Left lung (tissue), 10 donors: ENCODE measurements around the gene ABCC1. TPM values are rescaled to one million over a fixed set of nuclear protein-coding genes. Genes with fewer than 3 reads are reported as not detected.

ENCODE experiments used
- ATAC-seq: fragments of 200-7000 bp; cut with Tn5 transposase; one replicate; pipeline ENCODE4 v1.9.1; 2020; ENCODE audit warnings: moderate library complexity
- DNase-seq, 4 donors: peaks; one replicate each; pipeline ENCODE4 v3.0.0-alpha.2; 2013 to 2020
- H3K27ac ChIP-seq, 2 donors: fragments of 200-600 bp; sonication (generic) in 1 of 2; one replicate each; pipeline versions ENCODE4 v1.5.0 to v1.8.0; 2020 to 2021
- H3K27me3 ChIP-seq, 2 donors: fragments of 200-600 bp; sonication (generic) in 1 of 2; one replicate each; pipeline versions ENCODE4 v1.5.0 to v1.8.0; 2020 to 2021
- H3K36me3 ChIP-seq, 2 donors: fragments of 200-600 bp; sonication (generic) in 1 of 2; one replicate each; pipeline versions ENCODE4 v1.5.0 to v1.8.0; 2020 to 2021
- H3K4me1 ChIP-seq, 2 donors: fragments of 200-600 bp; one replicate each; pipeline ENCODE4 v1.8.0; 2021
- H3K4me3 ChIP-seq, 2 donors: fragments of 200-600 bp; sonication (generic) in 1 of 2; one replicate each; pipeline versions ENCODE4 v1.5.0 to v1.8.0; 2020 to 2021; ENCODE audit warnings: mild to moderate bottlenecking in 1 of 2
- H3K9me3 ChIP-seq, 2 donors: fragments of 200-600 bp; sonication (generic) in 1 of 2; one replicate each; pipeline versions ENCODE4 v1.5.0 to v1.8.0; 2020 to 2021
- intact Hi-C, 2 donors: fragments of 100-400 bp; cut with DNase I; formaldehyde crosslinking; loops; one replicate each; pipeline versions ENCODE4 v1.11.2 to v1.14.2; 2022
- polyA plus RNA-seq, 6 donors: library from polyadenylated mRNA; unstranded; fragments of 120-200 nt; gene quantifications; one replicate each; pipeline ENCODE4 v1.2.1, GENCODE V29; 2013; ENCODE audit not compliant: insufficient read length in 6 of 6
- total RNA-seq, 2 donors: library from RNA; stranded (reverse); fragmentation: NEBNext Ultra II Directional; extraction: Animal tissue kit (Norgen Biotek cat#: 25700); gene quantifications; one replicate each; pipeline ENCODE4 v1.2.1, GENCODE V29; 2021
- TF ChIP-seq, protein P1 (sequence below), 2 donors: fragments of 200-600 bp; sonication (generic) in 1 of 2; IDR thresholded peaks; one replicate each; pipeline versions ENCODE4 v1.5.0 to v1.8.0; 2021; ENCODE audit warnings: antibody characterized with exemption in 2 of 2
- donor health status: DM: no; HTN: yes; CAD: no.
- donor health status: DM: no; HTN: no; CAD: no.

The ABCC1 gene
- total and polyA plus RNA-seq, 8 donors: 29.3 to 44.6 (median 31.7) TPM

DNA sequence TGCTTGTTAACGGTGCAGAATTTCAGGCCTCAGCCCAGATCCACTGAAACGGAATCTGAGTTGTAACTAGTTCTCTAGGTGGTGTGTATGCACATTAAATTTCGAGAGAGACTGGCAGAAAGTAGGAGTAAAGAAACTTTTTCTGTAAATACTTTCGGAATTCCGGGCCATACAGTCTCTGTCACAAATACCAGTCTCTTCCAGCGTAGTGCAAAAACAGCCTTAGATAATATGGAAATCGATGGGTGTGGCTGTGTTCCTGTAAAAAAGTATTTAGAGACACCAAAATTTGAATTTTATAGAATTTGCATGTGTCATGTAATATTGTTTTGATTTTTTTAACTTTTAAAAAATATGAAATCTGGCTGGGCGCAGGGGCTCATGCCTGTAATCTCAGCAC lies 109.7 kb downstream of the ABCC1 start:
- Histone ChIP-seq H3K4me3 (no peak overlapping the region), H3K4me1 (peaks cover 0 to 21% of the 10 kb centered on the region in 2 donors), H3K36me3 (peaks cover 0 to 85% of the 10 kb centered on the region in 2 donors), H3K9me3 (no peaks in the 10 kb centered on the region), H3K27ac (no peak overlapping the region), H3K27me3 (no peaks in the 10 kb centered on the region)
- TF ChIP-seq, protein P1, sequence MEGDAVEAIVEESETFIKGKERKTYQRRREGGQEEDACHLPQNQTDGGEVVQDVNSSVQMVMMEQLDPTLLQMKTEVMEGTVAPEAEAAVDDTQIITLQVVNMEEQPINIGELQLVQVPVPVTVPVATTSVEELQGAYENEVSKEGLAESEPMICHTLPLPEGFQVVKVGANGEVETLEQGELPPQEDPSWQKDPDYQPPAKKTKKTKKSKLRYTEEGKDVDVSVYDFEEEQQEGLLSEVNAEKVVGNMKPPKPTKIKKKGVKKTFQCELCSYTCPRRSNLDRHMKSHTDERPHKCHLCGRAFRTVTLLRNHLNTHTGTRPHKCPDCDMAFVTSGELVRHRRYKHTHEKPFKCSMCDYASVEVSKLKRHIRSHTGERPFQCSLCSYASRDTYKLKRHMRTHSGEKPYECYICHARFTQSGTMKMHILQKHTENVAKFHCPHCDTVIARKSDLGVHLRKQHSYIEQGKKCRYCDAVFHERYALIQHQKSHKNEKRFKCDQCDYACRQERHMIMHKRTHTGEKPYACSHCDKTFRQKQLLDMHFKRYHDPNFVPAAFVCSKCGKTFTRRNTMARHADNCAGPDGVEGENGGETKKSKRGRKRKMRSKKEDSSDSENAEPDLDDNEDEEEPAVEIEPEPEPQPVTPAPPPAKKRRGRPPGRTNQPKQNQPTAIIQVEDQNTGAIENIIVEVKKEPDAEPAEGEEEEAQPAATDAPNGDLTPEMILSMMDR (IDR thresholded peaks at IDR 0.05): no peak
- intact Hi-C loops: no loop called here
- no peak for DNase-seq
- no peak for ATAC-seq

DNA sequence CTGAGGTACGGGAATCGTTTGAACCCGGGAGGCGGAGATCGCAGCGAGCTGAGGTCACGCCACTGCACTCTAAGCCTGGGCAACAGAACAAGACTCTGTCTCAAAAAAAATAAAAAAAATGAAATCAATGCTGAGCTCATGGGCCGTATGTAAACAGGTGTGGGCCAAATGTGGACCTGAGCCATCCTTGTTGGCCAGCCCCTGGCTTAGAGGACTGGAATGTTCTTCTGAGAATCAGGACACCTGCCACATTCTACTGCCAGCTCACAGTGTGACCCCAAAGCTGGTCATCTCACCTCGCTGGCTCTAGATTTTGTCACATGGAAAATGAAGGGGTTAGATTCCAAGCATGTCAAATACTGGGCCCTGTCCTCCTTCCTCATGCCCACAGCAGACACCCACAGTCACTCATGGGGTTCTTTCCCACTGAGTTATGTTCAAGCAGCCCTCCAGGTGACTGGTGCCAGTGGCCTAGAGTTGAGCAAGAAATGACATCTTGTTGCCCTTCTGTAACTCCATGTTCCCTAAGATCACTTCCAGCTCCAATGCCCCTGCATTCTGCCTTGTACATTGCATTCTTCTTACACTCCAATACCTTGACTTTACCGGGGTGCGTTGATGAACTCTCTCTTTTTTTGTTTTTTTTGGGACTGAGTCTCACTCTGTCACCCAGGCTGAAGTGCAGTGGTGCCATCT lies 110.6 kb downstream of the ABCC1 start:
- ATAC-seq (no peak), DNase-seq (no peak)
- intact Hi-C loops: no loop called here
- Histone ChIP-seq H3K9me3 (no peaks in the 10 kb centered on the region), H3K4me3 (no peak overlapping the region), H3K4me1 (peaks cover 0 to 21% of the 10 kb centered on the region in 2 donors), H3K36me3 (peaks cover 0 to 83% of the 10 kb centered on the region in 2 donors), H3K27me3 (no peaks in the 10 kb centered on the region), H3K27ac (no peak overlapping the region)
- TF ChIP-seq, protein P1 (IDR thresholded peaks at IDR 0.05): no peak

DNA sequence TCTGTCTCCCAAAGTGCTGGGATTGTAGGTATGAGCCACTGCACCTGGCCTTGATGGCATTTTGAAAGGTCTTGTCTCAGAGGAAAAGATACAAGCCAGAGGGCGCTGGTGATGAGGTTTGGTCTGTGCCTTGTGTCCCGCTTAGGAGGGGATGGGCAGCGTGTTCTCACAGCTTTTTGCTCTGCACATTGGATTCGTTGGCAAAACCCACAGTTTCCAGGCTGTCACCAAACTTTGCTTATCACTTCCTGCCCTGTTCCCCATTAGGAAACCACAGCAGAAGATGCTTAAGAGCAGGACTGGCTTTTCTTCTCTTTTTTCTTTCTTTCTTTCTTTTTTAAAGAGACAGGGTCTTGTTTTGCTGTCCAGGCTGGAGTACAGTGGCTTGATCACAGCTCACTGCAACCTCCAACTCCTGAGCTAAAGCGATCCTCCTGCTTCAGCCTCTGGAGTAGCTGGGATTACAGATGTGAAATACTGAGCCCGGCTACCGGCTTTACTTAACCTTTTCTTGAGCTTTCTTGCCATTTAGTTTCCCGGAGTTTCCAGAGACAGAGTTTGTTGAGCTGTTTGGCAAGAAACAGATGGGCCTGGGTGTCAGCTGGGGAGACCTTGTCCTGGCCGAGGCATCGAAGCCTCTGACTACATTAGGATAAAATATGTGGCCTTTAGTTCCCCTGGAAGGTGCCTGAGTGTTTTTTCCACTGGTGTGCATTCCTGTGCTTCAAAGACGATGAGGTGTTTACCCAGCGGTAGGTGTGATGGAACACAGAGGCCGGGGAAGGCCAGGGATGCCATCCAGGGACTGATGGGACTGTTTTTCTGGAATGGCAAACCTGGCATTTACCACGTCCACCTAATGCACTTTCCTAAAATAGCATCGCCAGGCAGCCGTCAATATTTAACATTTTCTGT lies 112.9 kb downstream of the ABCC1 start:
- Histone ChIP-seq H3K9me3 (no peaks in the 10 kb centered on the region), H3K4me3 (no peak overlapping the region), H3K4me1 (peaks cover 0 to 21% of the 10 kb centered on the region in 2 donors), H3K36me3 (peaks cover 0 to 80% of the 10 kb centered on the region in 2 donors), H3K27me3 (no peaks in the 10 kb centered on the region), H3K27ac (peak overlapping the region in 1 of 2 donors; percentile 55)
- intact Hi-C loops: no loop called here
- DNase-seq (no peak), ATAC-seq (peak; percentile 24)
- TF ChIP-seq, protein P1 (IDR thresholded peaks at IDR 0.05): no peak

DNA sequence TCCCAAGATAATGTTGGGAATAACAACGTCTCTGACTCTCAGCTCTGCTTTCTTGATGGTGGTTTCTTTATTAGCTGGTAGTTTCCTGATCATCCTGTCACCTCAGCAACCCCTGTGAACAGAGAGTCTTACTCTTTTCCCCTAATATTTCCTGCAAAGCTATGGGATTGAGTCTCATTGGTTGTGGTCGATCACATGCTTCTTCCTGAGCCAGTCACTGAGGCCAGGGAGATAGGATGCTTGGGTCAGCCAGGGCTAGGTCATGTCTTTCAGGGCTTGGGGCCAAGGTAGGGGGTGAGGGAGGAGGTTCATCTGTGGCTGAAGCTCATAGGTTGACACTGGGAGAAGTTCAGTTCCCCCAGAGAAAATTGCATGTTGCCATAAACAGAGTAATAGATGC lies 114.3 kb downstream of the ABCC1 start:
- TF ChIP-seq, protein P1 (IDR thresholded peaks at IDR 0.05): no peak
- intact Hi-C loops: no loop called here
- H3K27ac ChIP-seq: no peak overlapping the region
- H3K36me3 ChIP-seq: peaks cover 0 to 80% of the 10 kb centered on the region in 2 donors
- no peak overlapping the region for H3K4me3 ChIP-seq
- H3K4me1 ChIP-seq: peaks cover 0 to 21% of the 10 kb centered on the region in 2 donors
- ATAC-seq: no peak
- no peaks in the 10 kb centered on the region for H3K27me3 ChIP-seq
- H3K9me3 ChIP-seq: no peaks in the 10 kb centered on the region
- DNase-seq: no peak

DNA sequence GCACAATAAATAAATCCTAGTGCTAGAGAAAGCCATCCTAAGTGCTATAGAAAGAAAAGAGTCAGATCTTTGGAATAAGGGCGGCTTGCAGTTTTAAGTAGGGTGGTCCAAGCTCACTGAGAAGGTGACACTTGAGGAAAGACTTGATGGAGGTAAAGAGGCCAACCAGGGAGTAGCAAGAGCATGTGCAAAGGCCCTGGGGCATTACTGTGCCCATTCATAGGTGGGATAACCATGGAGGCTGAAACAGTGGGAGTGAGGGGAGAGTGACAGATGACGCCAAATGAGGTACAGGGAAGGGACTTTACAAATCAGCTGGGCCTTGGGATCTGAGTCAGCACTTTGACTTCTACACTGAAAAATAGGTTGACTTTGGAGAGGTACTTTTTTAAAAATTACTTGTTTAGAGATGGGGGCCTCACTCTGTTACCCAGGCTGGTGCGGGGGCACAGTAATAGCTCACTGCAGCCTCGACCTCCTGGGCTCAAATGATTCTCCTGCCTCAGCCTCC lies 115.5 kb downstream of the ABCC1 start:
- intact Hi-C loops: no loop called here
- no peak for DNase-seq
- no peaks in the 10 kb centered on the region for H3K27me3 ChIP-seq
- peaks cover 0 to 79% of the 10 kb centered on the region in 2 donors for H3K36me3 ChIP-seq
- TF ChIP-seq, protein P1 (IDR thresholded peaks at IDR 0.05): no peak
- no peak overlapping the region for H3K27ac ChIP-seq
- no peaks in the 10 kb centered on the region for H3K9me3 ChIP-seq
- ATAC-seq: no peak
- no peak overlapping the region for H3K4me3 ChIP-seq
- H3K4me1 ChIP-seq: peaks cover 0 to 21% of the 10 kb centered on the region in 2 donors
